Measurements from ENCODE around the gene MYO3B. TPM values are rescaled to one million over a fixed set of nuclear protein-coding genes. Genes with fewer than 3 reads are reported as not detected.

MYO3B gene
- total and polyA plus RNA-seq, 2 of the 8 experiments (the other 6 are each of a cell fraction or from before 2014, with no cell fraction given): 0.17 to 0.19 TPM

- Histone ChIP-seq H3K79me1 (ENCODE audit: low read depth, low read length) (no peaks in the 10 kb centered on the region), H2BK5ac (ENCODE audit: low read depth, low read length) (no peak overlapping the region), H4K20me1 (replicated peaks in 1 of 2; ENCODE audit: control insufficient read depth in 1 of 2, insufficient read depth in 2 of 2, low read length in 2 of 2) (no peaks in the 10 kb centered on the region), H2AK5ac (ENCODE audit: low read depth, low read length) (no peak overlapping the region), H4K8ac (ENCODE audit: extremely low read depth, insufficient read depth, low read length) (no peak overlapping the region), H3K4me1 (replicated peaks in 1 of 4; ENCODE audit: control insufficient read depth in 3 of 4, insufficient read depth in 4 of 4, low read length in 3 of 4) (no peaks in the 10 kb centered on the region; a peak in 1 of 7 replicates), H3K4me2 (ENCODE audit: insufficient read depth in 1 of 2, low read depth in 2 of 2, low read length in 2 of 2) (no peak overlapping the region), H3K4me3 (ENCODE audit: extremely low read depth in 1 of 4, insufficient read depth in 2 of 4, low read depth in 3 of 4, low read length in 4 of 4) (no peak overlapping the region), H3K23me2 (ENCODE audit: low read depth, low read length) (no peaks in the 10 kb centered on the region), H3K56ac (replicated peaks; ENCODE audit: insufficient read length, low read depth, low read length) (no peak overlapping the region), H2AFZ (ENCODE audit: low read length) (no peak overlapping the region), H3K27ac (ENCODE audit: low read depth, low read length) (no peak overlapping the region), H3K9ac (replicated peaks in 1 of 4; ENCODE audit: extremely low read depth in 1 of 4, low read depth in 3 of 4, low read length in 3 of 4) (no peak overlapping the region; a peak in 1 of 7 replicates), H2BK12ac (ENCODE audit: low read depth, low read length) (no peak overlapping the region), H2BK120ac (replicated peaks; ENCODE audit: low read depth, low read length) (no peak overlapping the region), H2BK20ac (ENCODE audit: low read length) (no peak overlapping the region), H4K91ac (replicated peaks; ENCODE audit: insufficient read length, low read length) (no peak overlapping the region), H3K79me2 (ENCODE audit: control insufficient read depth in 1 of 2, insufficient read depth in 2 of 2, low read length in 2 of 2) (no peaks in the 10 kb centered on the region), H3K27me3 (replicated peaks in 1 of 4; ENCODE audit: control insufficient read depth in 3 of 4, extremely low read depth in 1 of 4, insufficient read depth in 3 of 4, low read length in 3 of 4) (no peaks in the 10 kb centered on the region), H2BK15ac (ENCODE audit: low read length) (no peak overlapping the region), H3K9me3 (ENCODE audit: insufficient read depth in 2 of 2, low read depth in 1 of 2, low read length in 1 of 2) (no peaks in the 10 kb centered on the region), H4K5ac (ENCODE audit: insufficient read length, low read depth, low read length) (no peak overlapping the region), H3K4ac (replicated peaks; ENCODE audit: insufficient read length, low read depth, low read length) (peak overlapping the region; percentile 33), H3K36me3 (ENCODE audit: control insufficient read depth in 2 of 4, insufficient read depth in 4 of 4, low read length in 3 of 4) (no peaks in the 10 kb centered on the region), H3K23ac (ENCODE audit: insufficient read length) (no peak overlapping the region), H3K18ac (ENCODE audit: extremely low read depth, low read length) (no peak overlapping the region), H3K14ac (ENCODE audit: insufficient read length) (no peak overlapping the region)
- DNase-seq (ENCODE audit: low read depth in 1 of 2, low spot score in 2 of 2) (no peak), FAIRE-seq (no peak)
- 91% methylated on average over 7 of the region's 7 CpGs; no CpG with 5 or more reads in 1 of the 2 experiments for WGBS, 2 experiments (ENCODE audit: extremely low coverage in 1 of 2, insufficient coverage in 1 of 2, insufficient read length in 1 of 2, insufficient replicate concordance in 2 of 2, low coverage in 1 of 2, low lambda C conversion rate in 2 of 2, missing lambda C conversion rate in 1 of 2)
- TF ChIP-seq SAP30 (IDR thresholded peaks at IDR 0.05; ENCODE audit: insufficient read depth, insufficient replicate concordance, low read length) (no peak), TEAD4 (IDR thresholded peaks at IDR 0.05; ENCODE audit: low read depth, low read length) (no peak), TBP (IDR thresholded peaks at IDR 0.05; ENCODE audit: low read depth, low read length) (no peak), CBX5 (IDR thresholded peaks at IDR 0.05; ENCODE audit: low read depth, low read length) (no peak)
- POLR2A ChIA-PET (ENCODE audit: partially characterized antibody): interaction anchor here (0.6 kb wide), 1 partner anchor 356 kb away, joined by 3 read pairs; no protein-coding TSS in a partner anchor
- CTCF ChIA-PET (ENCODE audit: partially characterized antibody): interaction anchor here (0.9 to 1.0 kb wide), 4 partner anchors 10 to 591 kb away, joined by 3 read pairs; no protein-coding TSS in a partner anchor
These were observed 76.4 kb downstream of the MYO3B start for GRCh38 chr2:170254293-170254732.
